Fibroblast of the aortic adventitia (primary cell): Measurements from ENCODE around the gene E2F8. TPM values are rescaled to one million over a fixed set of nuclear protein-coding genes. Genes with fewer than 3 reads are reported as not detected.

Source experiments
- DNase-seq: peaks from one replicate; pipeline ENCODE4 v3.0.0-alpha.2; 2010; ENCODE audit warnings: low read depth
- H3K4me3 ChIP-seq: 2 replicates; pipeline ENCODE4 v1.5.1; 2011; ENCODE audit warnings: low read depth, mild to moderate bottlenecking, control low read depth, low read length, moderate library complexity
- total RNA-seq: library from RNA; depleted of rRNA; stranded (reverse); fragments of >200 nt; gene quantifications from 2 replicates; pipeline ENCODE4 v1.2.3, GENCODE V29; 2012; ENCODE audit warnings: low replicate concordance
- TF ChIP-seq, protein P1 (sequence below): IDR thresholded peaks from 2 replicates; pipeline ENCODE4 v1.5.1; 2011; ENCODE audit warnings: mild to moderate bottlenecking, low read length, control low read depth, inconsistent platforms; ENCODE audit not compliant: insufficient read depth

Gene E2F8
- total RNA-seq, 1 donor = 4.4 TPM

DNA sequence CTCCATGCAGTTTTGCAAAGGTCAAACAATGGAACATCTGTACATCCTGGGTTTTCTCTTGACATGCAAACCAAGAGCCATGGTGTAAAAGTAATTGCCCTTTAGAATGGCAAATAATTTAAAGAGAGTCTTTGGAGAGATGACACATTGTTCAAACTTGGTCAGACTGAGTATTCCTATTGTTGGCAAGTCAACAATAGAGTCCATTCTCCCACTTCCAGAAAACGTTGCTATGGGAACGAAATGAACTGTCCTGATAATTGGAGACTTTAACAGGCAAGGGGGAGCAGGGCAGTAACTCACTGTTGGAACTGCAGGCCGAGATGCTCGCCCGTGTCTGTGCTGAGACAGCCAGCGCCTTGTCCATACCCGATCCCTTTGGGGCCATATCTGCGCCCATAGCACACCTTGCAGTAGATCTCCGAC lies 52.9 kb downstream of the E2F8 start:
- DNase-seq = no peak
- no peak overlapping the region for H3K4me3 ChIP-seq
- TF ChIP-seq, protein P1, sequence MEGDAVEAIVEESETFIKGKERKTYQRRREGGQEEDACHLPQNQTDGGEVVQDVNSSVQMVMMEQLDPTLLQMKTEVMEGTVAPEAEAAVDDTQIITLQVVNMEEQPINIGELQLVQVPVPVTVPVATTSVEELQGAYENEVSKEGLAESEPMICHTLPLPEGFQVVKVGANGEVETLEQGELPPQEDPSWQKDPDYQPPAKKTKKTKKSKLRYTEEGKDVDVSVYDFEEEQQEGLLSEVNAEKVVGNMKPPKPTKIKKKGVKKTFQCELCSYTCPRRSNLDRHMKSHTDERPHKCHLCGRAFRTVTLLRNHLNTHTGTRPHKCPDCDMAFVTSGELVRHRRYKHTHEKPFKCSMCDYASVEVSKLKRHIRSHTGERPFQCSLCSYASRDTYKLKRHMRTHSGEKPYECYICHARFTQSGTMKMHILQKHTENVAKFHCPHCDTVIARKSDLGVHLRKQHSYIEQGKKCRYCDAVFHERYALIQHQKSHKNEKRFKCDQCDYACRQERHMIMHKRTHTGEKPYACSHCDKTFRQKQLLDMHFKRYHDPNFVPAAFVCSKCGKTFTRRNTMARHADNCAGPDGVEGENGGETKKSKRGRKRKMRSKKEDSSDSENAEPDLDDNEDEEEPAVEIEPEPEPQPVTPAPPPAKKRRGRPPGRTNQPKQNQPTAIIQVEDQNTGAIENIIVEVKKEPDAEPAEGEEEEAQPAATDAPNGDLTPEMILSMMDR = no peak

DNA sequence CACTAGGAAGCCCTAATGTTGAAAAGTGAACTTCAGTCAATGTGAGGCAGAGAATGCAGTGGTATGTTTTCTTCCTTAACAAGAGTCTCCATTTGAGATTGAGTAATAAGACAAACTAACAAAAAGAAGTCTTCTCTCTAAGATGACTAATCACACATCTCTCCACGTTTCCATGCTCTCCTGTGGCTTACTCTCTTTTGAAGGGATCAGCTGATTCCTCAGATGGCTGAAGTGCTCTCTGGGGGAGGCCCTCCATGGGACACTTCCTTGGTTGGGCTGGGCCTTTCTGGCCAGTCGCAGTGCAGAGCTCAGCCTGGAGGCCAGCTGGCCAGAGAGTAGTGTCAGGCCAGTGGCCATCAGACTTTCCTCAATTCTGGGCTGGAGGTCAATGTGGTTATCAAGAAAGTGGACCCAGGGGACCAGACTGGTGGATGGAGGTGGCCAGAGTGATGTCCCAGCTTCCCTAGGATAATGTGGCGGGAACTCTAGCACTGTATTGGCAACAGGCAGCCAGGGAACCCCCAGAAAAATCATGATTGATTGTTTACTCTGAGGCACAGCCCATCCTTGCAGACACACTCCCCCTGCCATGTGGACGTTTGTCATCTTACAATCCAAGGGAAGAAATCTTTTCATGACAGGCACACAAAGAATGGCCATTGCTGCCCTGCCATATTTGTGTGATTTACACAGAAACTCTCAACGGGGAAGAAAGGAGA lies 53.5 kb downstream of the E2F8 start:
- no peak overlapping the region for H3K4me3 ChIP-seq
- TF ChIP-seq, protein P1 = no peak
- DNase-seq = peak; percentile 37

DNA sequence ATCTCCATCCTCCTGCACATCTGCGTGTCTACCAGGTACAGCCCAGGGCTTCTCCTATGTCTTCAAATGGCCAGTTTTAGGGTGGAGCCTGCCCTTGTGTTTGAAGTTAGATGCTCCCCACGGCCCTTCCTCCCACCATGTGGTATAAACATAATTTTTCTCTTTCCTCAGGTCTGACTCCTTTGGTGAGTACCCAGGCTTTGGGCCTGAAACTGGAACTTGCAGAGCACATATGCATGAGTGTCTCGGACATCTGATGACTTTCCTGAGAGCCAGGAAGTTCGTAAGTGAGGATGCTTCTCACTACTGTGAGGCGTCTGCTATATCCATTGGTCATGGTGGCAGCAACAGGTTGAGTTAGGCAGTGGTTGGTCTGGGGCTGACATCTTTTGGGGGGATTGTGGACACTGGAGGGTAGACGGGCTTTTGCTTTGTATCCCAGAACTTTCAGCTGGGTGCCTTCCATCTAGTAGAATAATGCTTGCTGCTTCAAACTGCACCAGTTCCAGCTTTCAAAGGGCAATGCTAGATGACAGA lies 55.2 kb downstream of the E2F8 start:
- no peak for DNase-seq
- no peak overlapping the region for H3K4me3 ChIP-seq
- TF ChIP-seq, protein P1 = no peak

DNA sequence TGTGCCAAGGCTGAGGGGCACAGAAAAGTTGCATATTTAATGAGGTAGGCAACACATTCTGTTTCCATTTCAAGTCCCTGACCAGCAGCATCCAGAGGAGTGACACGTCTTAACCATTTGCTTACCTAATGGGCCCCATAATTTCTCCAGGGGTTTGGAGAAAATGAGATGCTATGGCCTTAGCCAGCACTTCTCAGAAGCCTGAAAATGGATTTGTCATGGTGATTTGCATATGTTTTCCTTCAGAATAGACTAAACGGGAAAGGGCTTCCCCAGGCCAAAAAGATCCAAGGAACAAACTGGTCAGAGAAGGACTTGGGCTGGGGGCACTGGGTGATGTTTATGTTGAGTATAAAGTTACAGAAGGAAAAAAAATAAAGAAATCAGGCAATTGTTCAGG lies 55.7 kb downstream of the E2F8 start:
- TF ChIP-seq, protein P1 = no peak
- no peak for DNase-seq
- no peak overlapping the region for H3K4me3 ChIP-seq

DNA sequence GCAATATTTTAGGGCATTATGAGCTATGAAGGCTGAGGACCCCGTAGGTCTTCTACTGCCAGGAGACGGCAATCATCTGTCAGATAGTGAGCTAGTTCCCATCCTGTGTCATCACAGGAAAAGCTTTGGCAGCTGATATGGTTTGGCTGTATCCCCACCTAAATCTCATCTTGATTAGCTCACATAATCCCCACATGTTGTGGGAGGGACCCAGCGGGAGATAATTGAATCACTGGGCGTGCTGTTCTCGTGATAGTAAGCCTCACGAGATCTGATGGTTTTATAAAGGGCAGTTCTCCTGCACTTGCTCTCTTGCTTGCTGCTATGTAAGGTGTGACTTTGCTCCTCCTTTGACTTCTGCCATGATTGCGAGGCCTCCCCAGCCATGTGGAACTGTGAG lies 57.1 kb downstream of the E2F8 start:
- DNase-seq = no peak
- TF ChIP-seq, protein P1 = no peak

DNA sequence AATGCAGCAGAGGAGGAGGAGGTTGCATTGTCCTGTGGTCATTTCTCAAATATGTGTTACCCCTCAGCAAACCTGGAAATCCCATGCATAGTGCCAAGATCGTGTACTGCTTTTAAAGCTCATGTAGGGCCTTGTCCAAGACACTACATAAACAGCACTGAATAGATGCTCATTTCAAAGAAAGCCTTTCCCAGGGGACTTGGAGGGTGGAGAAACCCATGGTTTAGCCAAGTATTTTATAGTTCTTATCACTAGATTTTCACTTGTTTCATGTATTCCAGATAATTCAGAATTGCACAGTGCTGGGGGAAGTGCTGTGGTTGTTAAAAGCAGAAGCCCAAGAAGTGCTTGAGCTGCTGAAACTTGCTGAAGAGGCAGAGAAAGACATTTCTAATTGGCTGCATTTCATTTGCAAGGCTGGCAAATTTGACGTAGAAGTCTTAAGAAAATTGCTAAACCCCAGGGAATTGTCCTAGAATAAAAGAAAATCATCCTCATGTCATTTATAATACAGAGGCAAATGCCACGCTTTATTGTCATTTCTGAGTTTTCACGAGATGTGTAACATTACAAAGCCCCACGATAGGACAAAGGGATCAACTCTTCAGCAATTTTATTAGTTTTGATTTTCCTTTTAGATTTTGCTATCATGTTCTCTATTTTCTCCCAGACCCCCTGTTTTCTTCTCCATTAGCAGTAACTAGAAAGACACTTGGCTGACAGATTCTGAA lies 59.0 kb downstream of the E2F8 start:
- TF ChIP-seq, protein P1 = no peak
- no peak overlapping the region for H3K4me3 ChIP-seq
- peak; percentile 89 for DNase-seq

More for the DNA sequence above, 57.1 kb downstream of the E2F8 start:
- no peak overlapping the region for H3K4me3 ChIP-seq
